Activated CD4-positive, alpha-beta T cell treated with anti-CD3 and anti-CD28 coated beads, Interleukin-2, amount 50 U/mL, for 4 hours (primary cell): ENCODE measurements around the gene SHISA9.

ENCODE experiments used
- DNase-seq, 2 experiments: peaks; one replicate each; pipeline ENCODE4 v3.0.0-alpha.2; 2020

The SHISA9 gene

GRCh38 chr16:13134836-13135235, 233.4 kb downstream of the SHISA9 start:
- no peak for DNase-seq

GRCh38 chr16:13136901-13137300, 235.5 kb downstream of the SHISA9 start:
- no peak for DNase-seq

GRCh38 chr16:13138528-13138927, 237.1 kb downstream of the SHISA9 start:
- no peak for DNase-seq

GRCh38 chr16:13139661-13140241, 238.4 kb downstream of the SHISA9 start:
- no peak for DNase-seq

GRCh38 chr16:13143551-13143950, 242.2 kb downstream of the SHISA9 start:
- no peak for DNase-seq

- no peak for DNase-seq
Measured at GRCh38 chr16:13146829-13147228, 245.4 kb downstream of the SHISA9 start.

GRCh38 chr16:13148294-13148693, 246.9 kb downstream of the SHISA9 start:
- no peak for DNase-seq

- DNase-seq = no peak
Measured at GRCh38 chr16:13148836-13149235, 247.4 kb downstream of the SHISA9 start.

GRCh38 chr16:13150181-13150885, 248.9 kb downstream of the SHISA9 start:
- no peak for DNase-seq

- no peak for DNase-seq
Measured at GRCh38 chr16:13153696-13154095, 252.3 kb downstream of the SHISA9 start.

- DNase-seq = no peak
Measured at GRCh38 chr16:13154799-13155198, 253.4 kb downstream of the SHISA9 start.

- DNase-seq = no peak
Measured at GRCh38 chr16:13155377-13155776, 254.0 kb downstream of the SHISA9 start.

GRCh38 chr16:13155780-13156179, 254.4 kb downstream of the SHISA9 start:
- no peak for DNase-seq

GRCh38 chr16:13157082-13157481, 255.7 kb downstream of the SHISA9 start:
- no peak for DNase-seq

GRCh38 chr16:13158427-13158826, 257.0 kb downstream of the SHISA9 start:
- DNase-seq = no peak

- DNase-seq = no peak
Measured at GRCh38 chr16:13165024-13165423, 263.6 kb downstream of the SHISA9 start.

GRCh38 chr16:13168091-13168572, 266.7 kb downstream of the SHISA9 start:
- no peak for DNase-seq

GRCh38 chr16:13171313-13171712, 269.9 kb downstream of the SHISA9 start:
- DNase-seq = no peak

GRCh38 chr16:13176711-13177110, 275.3 kb downstream of the SHISA9 start:
- no peak for DNase-seq

- DNase-seq = no peak
Measured at GRCh38 chr16:13178318-13178717, 276.9 kb downstream of the SHISA9 start.

- no peak for DNase-seq
Measured at GRCh38 chr16:13181432-13181831, 280.0 kb downstream of the SHISA9 start.

- DNase-seq = no peak
Measured at GRCh38 chr16:13186813-13187212, 285.4 kb downstream of the SHISA9 start.

- DNase-seq = no peak
Measured at GRCh38 chr16:13189250-13189649, 287.9 kb downstream of the SHISA9 start.

- no peak for DNase-seq
Measured at GRCh38 chr16:13193721-13194120, 292.3 kb downstream of the SHISA9 start.

- DNase-seq = no peak
Measured at GRCh38 chr16:13194766-13195165, 293.4 kb downstream of the SHISA9 start.
